EL (cell line): Measurements from ENCODE around the gene C2orf80.
"Not testable (repeated sequence)": the region's sequence is repeated elsewhere in the genome, so short reads cannot be mapped to it uniquely, and the experiment has no call there.

Source experiments
- DNase-seq: peaks from one replicate; pipeline ENCODE4 v3.0.0-alpha.2; 2016

Gene C2orf80

DNA sequence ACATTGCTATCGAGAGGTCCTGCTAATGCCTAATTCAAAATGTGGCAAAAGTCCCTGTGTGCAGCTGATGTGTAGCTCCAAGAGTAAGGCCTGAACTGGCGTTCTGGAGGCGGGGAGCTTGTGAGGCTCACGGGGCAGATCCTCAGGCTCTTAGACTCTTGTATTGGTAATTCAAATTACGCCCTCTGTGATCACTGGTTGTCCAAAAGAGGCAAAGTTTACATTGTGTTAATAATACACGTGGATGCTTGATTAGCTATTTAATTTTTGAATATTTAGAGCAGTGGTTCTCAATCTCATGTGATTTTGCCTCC is 14.0 kb downstream of the C2orf80 start:
- DNase-seq, result no peak

DNA sequence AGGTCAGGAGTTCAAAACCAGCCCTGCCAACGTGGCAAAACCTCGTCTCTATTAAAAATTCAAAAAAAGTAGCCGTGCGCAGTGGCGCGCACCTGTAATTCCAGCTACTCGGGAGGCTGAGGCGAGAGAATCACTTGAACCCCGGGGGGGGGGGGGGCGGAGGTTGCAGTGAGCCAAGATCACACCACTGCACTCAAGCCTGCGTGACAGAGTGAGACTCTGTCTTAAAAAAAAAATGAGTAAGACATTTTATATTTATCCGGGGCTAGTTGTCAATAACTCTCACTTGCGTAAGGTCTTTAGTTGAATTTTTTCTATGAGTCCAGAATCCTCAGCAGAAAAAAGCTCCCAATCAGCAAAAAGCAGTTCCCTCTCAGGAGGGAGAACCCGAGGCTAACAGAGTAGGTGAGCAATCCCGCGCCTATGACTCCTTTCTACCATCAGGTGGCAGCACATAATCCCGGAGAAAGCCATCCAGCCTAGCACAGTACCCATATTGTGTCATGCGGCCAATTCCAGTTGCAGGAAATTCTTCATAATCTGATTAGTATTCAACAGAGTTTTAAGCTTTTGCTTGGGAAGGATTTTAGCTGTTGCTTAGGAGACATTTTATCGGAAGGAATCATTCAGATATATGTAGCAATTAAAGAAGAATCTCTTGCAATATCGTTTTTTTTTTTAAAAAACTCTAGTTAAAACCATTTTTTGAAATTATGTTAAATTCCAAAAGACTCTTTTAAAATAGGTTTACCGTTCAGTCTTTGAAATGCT is 14.6 kb downstream of the C2orf80 start:
- DNase-seq, result peak; percentile 78

DNA sequence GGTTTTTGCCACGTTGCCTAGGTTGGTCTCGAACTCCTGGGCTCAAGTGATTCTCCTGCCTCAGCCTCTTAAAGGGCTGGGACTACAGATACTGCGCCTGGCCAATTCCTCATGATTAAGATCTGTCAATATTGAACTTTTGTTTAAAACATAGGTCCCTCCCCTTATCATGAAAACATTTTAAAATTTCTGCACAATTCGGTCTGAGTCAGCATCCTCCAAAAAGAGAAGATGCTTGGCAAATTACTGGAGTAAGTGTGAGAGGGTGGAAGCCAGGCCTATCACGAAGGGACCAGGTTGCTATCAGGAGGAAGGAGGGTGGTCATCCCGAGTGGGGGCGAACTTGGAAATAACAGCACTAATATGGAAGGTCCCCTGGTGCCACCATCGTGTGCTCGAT is 15.7 kb downstream of the C2orf80 start:
- no peak for DNase-seq

GRCh38 chr2:208172125-208172524 is 17.7 kb downstream of the C2orf80 start:
- DNase-seq, result no peak

DNA sequence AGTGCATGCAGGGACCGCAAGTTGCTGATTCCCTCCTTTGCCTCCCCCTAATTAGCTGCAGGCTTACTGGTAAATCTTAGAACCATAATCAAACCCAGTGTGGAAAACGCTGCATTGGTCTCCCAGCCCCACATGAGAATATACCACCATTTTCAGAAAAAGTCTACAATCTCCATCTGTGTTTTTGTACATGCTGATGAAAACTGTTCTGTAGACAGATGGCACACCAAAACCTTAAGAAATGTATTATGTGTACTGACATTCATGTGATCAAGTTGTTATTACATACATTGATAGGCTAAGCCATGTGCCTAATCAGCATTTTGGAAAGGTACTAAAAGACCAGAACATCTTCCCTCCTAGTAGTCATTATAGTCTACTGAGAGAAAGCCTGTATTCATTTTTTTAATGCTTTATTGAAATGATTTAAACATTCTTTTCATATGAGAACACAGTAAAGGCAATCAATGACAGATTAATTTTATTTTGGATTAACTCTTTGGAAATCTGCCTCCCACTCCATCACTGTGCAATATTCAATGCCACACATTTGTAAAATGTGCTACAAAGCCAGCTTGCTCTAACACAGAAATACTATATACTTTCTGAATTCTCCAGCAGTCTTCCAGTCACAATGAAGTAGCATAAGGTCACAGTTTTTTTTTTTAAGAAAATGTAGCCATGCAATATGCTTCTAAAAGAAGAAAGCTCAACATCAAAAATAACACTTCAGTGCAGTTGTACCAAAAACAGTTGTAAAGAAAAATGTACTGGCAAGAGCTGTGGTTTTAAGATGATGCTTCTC is 24.7 kb downstream of the C2orf80 start:
- no peak for DNase-seq

DNA sequence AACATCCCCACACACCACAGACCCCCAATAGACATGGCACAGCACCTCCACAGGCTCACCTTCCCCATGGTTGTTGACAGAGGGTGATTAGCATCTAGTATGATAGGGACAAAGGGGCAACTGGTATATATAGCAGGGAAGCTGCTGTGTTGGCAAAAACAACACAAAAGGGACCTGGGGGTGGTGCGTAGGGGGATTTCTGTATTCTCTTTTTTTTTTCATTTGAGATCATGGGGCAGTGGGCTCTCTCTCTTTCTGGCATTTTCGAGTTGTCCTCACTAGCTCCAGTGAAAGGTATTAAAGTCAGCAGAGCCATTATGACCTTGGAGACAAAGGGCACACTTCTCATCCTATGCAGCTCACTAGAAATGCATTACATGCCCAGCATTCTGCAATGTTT is 26.3 kb downstream of the C2orf80 start, which contains the start of gene CRYGA:
Gene CRYGA, minus strand, starts transcription at position 101 of the 400 bp plus-strand sequence. Its CDS starts 33 bp downstream, at position 68.
- no peak for DNase-seq

GRCh38 chr2:208156439-208156838 is 33.4 kb downstream of the C2orf80 start:
- no peak for DNase-seq

DNA sequence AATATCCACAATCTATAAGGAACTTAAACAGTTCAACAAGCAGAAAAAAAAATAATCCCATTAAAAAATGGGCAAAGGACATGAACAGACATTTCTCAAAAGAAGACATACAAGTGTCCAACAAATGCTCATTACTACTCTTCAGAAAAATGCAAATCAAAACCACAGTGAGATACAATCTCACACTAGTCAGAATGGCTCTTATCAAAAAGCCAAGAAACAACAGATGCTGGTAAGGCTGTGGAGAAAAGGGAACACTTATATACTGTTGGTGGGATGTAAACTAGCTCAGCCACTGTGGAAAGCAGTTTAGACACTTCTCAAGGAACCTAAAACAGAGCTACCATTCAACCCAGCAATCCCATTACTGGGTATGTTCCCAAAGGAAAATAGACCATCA is 36.7 kb downstream of the C2orf80 start:
- DNase-seq, result no peak

GRCh38 chr2:208150956-208151355 is 38.9 kb downstream of the C2orf80 start:
- DNase-seq, result no peak

- no peak for DNase-seq
Observed at GRCh38 chr2:208150094-208150493, 39.7 kb downstream of the C2orf80 start.

DNA sequence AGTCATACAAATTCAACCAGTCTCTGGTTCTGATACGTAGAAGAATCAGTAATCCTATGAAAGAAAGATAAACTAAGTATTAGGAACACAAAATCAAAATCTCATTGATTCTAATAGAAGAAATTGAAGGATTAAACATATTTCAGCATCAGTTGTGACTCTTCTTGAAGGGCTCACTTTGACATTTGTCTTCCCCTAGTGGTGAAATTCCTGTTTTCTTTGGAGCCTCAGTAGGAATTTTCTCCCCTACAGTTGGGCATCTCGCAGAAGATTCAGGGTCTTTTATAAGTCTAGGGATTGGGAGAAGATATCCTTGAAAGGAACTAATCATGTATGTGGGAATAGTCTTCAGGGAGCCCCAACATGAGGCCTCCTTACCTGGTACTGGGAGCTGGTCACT is 41.0 kb downstream of the C2orf80 start:
- no peak for DNase-seq

DNA sequence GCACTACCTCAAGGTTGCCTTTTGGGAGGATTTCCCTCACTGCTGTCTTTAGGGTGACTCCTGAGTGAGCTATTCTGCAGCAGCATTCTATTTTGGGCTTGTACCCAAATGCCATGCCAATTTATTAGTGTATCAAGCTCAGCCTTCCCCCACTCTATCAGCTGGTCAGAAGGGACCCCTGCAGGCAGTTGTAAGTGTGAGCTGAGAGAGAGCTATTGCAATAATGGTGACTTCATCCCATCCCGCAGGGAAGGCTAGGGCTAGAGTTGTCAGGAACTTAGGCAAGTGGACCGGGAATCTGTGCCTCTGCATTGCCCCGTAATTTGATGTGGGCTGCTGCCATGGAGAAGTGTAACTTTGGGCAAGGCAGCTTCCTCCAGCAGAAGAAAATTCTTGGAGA is 42.1 kb downstream of the C2orf80 start:
- DNase-seq, result no peak

- no peak for DNase-seq
Observed at GRCh38 chr2:208147008-208147407, 42.8 kb downstream of the C2orf80 start.

DNA sequence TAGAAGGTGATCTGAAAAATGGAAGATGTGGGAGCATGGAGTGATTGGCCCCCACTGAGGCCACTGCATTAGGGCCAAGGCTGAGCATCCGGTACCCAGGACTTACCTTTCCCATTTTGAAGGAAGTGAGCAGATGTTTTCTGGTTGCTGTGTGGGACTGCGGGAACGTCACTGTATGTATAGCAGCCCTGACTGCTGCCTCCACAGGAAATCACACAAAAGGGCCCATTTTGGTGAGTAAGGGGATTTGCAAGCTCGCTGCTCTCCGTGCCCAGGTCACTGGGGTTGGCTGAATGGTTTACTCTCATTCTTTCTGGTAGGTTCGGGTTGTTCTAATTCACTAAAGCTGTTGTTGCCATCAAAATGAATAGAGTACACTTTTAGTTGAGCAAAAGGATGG is 43.8 kb downstream of the C2orf80 start, which contains the start of gene CRYGB:
Gene CRYGB, minus strand, starts transcription at position 153 of the 400 bp plus-strand sequence. Its CDS starts 38 bp downstream, at position 115.
- no peak for DNase-seq

DNA sequence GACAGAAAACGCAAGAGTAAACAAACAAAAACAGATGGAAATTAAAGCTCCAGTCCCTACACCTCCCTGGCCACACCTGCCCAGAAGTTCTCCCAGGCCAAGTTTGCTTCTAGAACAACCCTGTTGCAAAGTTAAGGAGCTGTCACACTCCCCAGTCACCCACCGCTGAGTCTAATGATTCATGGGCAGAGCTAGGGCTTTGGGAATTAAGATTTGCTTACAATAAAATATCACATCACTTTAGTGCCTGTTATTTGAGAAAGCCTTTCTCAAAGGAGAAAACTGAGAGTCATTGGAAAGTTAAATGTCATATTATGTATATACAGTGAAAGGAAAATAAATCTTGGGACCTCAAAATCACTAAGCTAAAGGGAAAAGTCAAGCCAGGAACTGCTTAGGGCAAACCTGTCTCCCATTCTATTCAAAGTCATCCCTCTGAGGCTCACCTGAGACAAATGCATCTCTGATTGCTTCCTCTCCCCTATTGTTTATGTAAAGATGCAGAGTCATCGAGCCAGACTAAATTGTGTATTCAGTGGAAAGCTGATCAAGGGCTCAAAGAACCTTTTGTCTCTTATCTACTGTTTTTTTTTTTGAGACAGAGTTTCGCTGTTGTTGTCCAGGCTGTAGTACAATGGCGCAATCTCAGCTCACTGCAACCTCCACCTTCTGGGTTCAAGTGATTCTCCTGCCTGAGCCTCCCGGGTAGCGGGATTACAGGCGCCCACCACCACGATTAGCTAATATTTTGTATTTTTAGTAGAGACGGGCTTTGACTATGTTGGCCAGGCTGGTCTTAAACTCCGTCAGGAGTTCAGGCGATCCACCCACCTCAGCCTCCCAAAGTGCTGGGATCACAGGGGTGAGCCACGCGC is 46.7 kb downstream of the C2orf80 start:
- DNase-seq, result no peak

GRCh38 chr2:208142240-208142924 is 47.4 kb downstream of the C2orf80 start:
- peak; percentile 5 for DNase-seq

GRCh38 chr2:208139447-208139846 is 50.4 kb downstream of the C2orf80 start:
- DNase-seq, result no peak

DNA sequence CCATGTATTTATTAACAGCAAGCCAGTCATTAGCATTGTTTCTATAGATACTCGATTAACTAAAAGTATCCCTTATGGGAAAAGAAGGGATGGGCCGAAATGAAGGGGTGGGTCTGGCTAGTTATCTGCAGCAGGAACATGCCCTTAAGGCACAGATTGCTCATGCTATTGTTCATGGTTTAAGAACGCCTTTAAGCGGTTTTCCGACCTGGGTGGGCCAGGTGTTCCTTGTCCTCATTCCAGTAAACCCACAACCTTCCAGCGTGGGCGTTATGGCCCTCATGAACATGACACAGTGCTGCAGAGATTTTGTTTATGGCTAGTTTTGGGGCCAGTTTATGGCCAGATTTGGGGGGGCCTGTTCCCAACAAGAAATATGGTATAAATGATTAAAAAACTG is 51.5 kb downstream of the C2orf80 start:
- not testable (repeated sequence) for DNase-seq

- no peak for DNase-seq
Observed at GRCh38 chr2:208136716-208137094, 53.1 kb downstream of the C2orf80 start.

- DNase-seq, result no peak
Observed at GRCh38 chr2:208135794-208136715, 53.8 kb downstream of the C2orf80 start.

DNA sequence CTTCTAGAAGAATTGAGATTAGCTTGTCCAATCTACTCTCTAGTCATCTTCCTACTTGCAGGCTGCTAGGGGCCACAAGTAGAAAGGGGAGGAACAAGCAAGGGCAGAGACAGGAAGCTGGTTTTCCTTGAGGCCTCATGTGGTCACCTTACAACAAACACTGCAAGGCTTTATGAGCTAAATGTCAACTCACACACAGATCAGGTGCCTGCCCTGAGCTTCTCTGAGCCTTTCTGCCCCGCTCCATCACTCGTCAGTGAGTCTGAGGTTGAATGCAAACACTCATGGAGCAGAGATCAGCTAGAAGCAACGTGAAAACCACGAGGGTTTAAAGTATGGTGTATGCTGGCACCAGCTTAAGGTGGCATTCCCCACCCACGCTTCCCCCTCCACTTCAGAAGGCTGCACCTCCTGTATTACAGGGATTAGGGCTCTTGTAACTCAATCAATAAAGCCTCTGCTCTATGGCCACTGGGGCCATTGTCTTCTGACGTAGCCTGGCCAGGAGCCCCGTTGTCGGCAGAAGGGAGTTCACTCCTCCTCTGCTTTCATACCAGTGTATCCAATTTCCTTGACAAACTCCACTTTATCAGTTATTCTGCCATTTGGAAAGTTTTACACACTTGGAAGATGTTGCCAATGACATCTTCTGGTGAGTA is 54.8 kb downstream of the C2orf80 start:
- DNase-seq, result no peak
